ENCODE data around the gene TNFAIP8. TPM values are rescaled to one million over a fixed set of nuclear protein-coding genes. Genes with fewer than 3 reads are reported as not detected.

Gene TNFAIP8
- total RNA-seq, 1 donor from 2014 or later = 22.3 TPM

- peak; percentile 27 for DNase-seq (ENCODE audit: low read depth, low spot score)
Measured at GRCh38 chr5:119367502-119368237, 11.9 kb downstream of the TNFAIP8 start.

- DNase-seq (ENCODE audit: low read depth, low spot score) = no peak
Measured at GRCh38 chr5:119368238-119368630, 12.4 kb downstream of the TNFAIP8 start.

- no peak for DNase-seq (ENCODE audit: low read depth, low spot score)
Measured at GRCh38 chr5:119370486-119370885, 14.7 kb downstream of the TNFAIP8 start.

DNA sequence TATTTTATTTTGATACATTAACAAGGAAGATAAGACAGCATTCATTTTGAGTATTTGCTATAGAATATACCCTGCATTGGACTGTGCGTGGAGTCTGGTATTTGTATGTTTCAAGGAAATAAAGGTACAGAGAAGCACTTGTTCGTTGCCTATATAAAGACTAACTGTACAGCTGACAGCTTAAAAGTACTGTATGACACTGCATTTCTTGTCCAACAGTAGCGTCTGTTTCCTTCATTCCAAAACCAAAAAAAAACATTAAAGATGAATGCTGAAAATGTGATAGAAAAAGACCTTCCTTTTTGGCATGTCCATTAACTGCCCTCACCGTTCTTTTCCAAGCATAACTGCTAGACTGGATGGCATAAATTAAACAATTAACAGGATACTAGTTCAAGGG, 15.3 kb downstream of the TNFAIP8 start:
- no peak for DNase-seq (ENCODE audit: low read depth, low spot score)

DNA sequence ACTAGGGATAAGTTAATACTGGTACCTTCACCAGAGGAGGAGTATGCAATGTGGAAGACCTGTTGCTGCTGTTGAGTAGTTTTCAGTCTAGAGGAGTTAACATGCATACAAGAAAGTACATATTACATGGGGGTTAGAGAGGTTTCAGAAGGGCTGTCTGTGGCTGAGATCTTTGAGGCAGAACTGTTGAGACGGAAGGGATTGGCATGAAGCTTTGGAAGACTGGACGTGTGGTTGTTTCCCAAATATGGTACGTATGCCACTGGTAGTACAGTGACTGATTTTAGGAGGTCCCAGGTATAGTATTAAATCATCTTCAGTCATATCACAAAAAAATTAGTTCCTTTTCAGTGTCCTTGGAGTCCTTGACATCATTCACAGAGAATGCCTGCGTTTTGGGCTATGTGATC, 17.6 kb downstream of the TNFAIP8 start:
- DNase-seq (ENCODE audit: low read depth, low spot score) = no peak

GRCh38 chr5:119374901-119375300, 19.1 kb downstream of the TNFAIP8 start:
- DNase-seq (ENCODE audit: low read depth, low spot score) = no peak

GRCh38 chr5:119377066-119377465, 21.2 kb downstream of the TNFAIP8 start:
- no peak for DNase-seq (ENCODE audit: low read depth, low spot score)

- no peak for DNase-seq (ENCODE audit: low read depth, low spot score)
Measured at GRCh38 chr5:119378075-119378700, 22.4 kb downstream of the TNFAIP8 start.

- no peak for DNase-seq (ENCODE audit: low read depth, low spot score)
Measured at GRCh38 chr5:119379096-119379495, 23.3 kb downstream of the TNFAIP8 start.

GRCh38 chr5:119379942-119380547, 24.2 kb downstream of the TNFAIP8 start:
- DNase-seq (ENCODE audit: low read depth, low spot score) = no peak

DNA sequence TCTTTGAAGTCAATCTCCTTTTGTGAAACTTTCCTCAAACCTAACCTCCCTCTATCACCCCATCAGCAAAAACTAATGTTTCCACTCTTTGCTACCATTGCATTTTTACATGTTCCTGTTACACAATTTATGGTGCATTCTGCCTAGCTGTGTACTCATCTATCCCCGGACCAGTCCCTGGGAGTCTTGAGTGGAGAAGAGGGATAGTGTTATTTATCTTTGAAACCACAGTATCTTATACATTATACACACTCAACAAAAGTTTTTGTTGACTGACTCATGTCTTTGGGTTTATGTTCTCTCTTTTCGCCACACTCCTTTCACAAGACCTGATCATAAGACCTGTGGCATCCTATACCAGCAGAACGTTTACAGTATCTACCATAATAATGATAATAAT, 26.4 kb downstream of the TNFAIP8 start:
- DNase-seq (ENCODE audit: low read depth, low spot score) = no peak

- DNase-seq (ENCODE audit: low read depth, low spot score) = no peak
Measured at GRCh38 chr5:119383008-119383407, 27.2 kb downstream of the TNFAIP8 start.

DNA sequence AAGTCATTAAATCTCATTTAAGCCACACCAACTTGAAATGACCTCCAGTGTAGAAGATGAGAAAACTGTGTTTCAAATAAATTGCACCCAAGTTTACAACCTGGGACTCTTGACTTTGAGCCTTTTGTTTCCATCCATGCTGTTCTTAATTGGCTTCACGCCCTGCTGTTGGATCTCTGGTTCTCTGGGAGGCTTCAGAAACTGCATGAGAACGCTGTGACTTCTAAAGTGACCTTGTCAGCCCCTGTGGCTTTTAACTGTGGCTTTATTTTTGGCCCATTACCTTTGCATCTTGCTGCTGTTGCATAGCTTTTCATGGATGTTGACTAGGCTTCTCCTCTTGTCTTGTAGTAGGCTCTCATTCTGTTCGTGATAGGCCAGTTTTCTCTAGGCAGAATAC, 29.3 kb downstream of the TNFAIP8 start:
- no peak for DNase-seq (ENCODE audit: low read depth, low spot score)

- no peak for DNase-seq (ENCODE audit: low read depth, low spot score)
Measured at GRCh38 chr5:119385536-119386128, 29.8 kb downstream of the TNFAIP8 start.

- DNase-seq (ENCODE audit: low read depth, low spot score) = no peak
Measured at GRCh38 chr5:119386596-119387344, 31.0 kb downstream of the TNFAIP8 start.

DNA sequence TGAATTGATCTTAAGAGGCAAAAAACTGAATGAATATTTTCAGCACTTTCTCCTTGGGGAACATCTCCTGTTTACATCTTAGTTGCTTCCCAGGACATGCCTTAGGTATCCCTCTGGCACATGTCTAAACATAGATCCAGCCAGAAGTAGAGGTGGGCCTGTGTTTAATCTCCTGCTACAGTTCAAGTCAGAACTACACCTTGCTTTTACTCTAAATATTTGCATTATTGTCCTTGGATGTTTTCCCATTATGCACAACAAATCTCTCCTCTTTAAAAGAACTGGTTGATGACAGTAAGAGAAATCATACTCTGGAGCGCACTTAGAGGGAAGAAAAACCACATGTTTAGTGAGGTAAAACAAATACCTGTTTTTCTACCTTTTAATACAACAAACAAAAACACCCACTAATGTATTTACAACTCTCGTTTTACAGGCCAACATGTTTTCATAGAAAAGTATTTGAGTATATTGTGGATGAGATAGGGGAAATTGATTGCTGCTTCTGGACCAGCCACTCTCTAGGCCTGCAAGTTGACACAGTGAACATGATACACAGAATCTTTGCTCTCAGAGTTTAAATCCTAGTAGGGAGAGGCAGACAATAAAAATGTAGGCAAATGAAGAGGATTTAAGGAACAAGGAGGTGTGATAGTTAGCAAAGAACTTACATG, 32.3 kb downstream of the TNFAIP8 start:
- no peak for DNase-seq (ENCODE audit: low read depth, low spot score)

DNA sequence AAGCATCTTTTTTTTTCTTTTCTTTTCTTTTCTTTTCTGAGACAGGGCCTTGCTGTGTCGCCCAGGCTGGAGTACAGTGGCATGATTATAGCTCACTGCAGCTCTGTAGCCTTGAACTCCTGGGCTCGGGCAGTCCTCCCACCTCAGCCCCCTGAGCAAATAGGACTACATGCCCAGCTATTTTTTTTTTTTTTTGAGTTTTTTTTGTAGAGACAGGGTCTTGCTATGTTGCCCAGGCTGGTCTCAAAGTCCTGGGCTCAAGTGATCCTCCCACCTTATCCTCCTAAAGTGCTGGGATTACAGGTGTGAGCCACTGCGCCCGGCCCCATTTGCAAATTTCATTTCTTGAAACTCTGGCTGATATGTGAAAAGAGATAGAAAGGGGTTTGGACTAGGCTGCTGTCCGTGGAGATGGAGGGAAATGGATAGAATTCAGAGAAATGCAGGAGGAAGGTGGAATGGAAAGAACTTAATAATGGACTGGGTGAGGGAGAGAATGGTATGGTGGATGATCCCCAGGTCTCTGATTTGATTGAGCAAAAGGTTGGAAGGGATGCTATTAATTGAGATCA, 32.9 kb downstream of the TNFAIP8 start:
- no peak for DNase-seq (ENCODE audit: low read depth, low spot score)

GRCh38 chr5:119389288-119390030, 33.6 kb downstream of the TNFAIP8 start:
- DNase-seq (ENCODE audit: low read depth, low spot score) = no peak

GRCh38 chr5:119390404-119390803, 34.6 kb downstream of the TNFAIP8 start:
- no peak for DNase-seq (ENCODE audit: low read depth, low spot score)

- DNase-seq (ENCODE audit: low read depth, low spot score) = no peak
Measured at GRCh38 chr5:119393201-119393691, 37.4 kb downstream of the TNFAIP8 start.
